Sciatic nerve (tissue), 2 donors: ENCODE data around the gene DDX56. TPM values are rescaled to one million over a fixed set of nuclear protein-coding genes. Genes with fewer than 3 reads are reported as not detected.

ENCODE experiments used
- ATAC-seq: fragments of 200-7000 bp; cut with Tn5 transposase; one replicate; pipeline ENCODE4 v1.9.1; 2020; ENCODE audit warnings: mild to moderate bottlenecking, moderate library complexity
- DNase-seq: peaks from one replicate; pipeline ENCODE4 v3.0.0-alpha.2; 2020; ENCODE audit warnings: low spot score
- intact Hi-C: fragments of 100-400 bp; cut with DNase I; formaldehyde crosslinking; loops from one replicate; pipeline ENCODE4 v1.14.2; 2022
- total RNA-seq: library from RNA; stranded (reverse); fragmentation: NEBNext Ultra II Directional; extraction: Animal tissue kit (Norgen Biotek cat#: 25700); gene quantifications from one replicate; pipeline ENCODE4 v1.2.1, GENCODE V29; 2021
- donor health status: DM: no; HTN: no; CAD: no.
- donor health status: DM: no; HTN: no; CAD: no.

Gene DDX56
- total RNA-seq, 1 donor from 2014 or later: 58.4 TPM

DNA sequence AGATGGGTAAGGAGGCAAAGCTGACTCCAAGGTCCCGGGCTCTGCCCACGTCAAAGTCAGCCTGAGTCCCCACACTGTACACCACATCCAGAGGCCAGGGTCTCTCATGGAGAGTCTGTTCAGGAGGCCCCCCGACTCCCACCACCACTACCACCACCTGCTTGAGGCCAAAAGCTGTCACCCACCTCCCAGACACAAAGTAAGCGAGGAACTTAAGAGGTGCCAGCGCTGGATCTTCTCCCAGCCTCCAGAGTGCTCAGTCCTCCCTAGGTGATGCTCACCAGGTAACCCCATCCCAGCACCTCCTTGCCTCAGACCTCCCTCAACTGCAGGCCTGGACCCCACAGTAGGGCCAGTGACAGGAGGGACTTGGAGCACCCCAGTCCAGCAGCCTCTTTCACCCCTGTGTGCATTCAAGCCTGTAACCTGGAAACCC lies 33.1 kb downstream of the DDX56 start:
- intact Hi-C loops: no loop called here

DNA sequence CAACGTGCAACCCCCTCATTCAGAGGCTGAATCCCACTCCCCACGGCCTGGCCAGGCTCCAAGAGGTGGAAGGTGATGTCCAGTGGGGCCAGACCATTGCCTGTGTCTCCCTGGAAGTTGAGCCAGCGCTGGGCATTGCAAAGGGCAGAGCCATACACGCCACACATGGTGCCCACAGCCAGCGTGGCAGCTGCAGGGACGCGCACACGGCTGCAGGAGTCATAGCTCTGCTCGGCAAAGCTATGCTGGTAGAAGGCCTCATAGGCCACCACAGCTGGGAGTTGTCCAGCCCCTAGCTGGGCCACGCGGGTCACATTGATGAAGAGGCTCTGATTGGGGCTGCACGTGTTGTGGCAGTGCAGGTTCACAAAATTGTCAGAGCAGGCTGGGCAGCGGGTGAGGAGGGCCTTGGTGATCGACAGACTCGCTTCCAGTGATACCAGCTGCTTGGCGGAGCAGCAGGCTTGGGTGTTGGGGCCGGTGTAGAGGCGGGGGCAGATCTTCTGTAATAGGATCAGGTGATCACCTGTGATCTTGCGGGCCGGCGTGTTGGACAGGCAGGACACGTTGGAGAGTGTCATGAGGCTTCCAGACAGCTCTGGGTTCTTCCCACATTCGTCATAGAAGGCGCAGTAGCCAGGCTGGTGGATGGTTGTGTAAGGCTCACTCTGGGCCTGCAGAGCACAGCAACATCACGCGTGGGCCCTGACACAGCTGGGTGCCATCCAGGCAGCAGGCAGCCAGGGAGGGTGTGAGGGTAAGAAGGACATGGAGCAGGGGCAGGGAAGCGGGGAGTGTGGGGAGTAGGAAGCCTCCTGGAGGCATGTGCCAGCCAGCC lies 33.8 kb downstream of the DDX56 start:
- ATAC-seq: peak; percentile 41

More for the DNA sequence above, 33.1 kb downstream of the DDX56 start:
- DNase-seq (no peak), ATAC-seq (no peak)

DNA sequence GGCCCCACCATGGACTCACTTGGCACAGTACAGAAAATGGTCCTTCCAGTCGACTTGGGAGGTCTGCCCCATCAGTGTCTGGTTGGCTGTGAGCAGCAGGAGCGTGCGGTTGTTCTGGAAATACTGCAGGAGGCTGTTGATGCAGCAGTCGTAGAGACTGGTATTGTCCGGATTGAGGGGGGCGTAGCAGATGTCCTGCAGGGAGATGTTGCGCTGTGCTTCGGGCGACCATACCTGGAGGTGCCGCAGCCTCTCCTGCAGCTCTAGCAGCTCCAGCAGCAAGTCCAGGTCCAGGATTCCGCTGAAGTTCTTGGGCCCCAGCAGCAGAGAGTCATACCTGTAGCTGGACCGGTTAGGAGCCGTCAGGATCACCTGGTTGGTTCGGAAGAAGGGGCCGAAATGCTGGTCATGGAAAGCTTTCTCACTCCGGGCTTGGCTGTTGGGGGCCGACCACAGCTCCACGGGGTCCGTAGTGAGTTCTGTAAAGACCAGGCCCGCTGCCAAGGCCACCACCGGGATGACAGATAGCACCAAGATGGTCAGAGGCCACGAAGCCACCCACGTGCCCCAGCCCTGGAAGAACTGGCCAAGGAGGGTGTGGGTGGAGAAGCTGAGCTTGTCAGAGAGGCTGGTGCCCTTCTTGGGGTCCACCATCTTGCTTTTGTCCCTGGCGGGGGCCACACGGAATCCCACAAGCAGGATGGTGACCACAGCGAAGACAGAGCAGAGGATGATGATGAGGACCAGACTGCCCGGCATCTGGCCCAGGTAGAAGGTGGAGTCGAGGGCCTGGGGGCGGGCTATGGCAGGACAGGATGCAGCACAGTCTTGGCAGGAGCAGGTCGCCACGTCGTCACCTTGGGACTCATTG lies 34.7 kb downstream of the DDX56 start:
- ATAC-seq (no peak), DNase-seq (no peak)
- intact Hi-C loops: no loop called here

More for the DNA sequence above, 33.8 kb downstream of the DDX56 start:
- intact Hi-C loops: no loop called here
- no peak for DNase-seq

DNA sequence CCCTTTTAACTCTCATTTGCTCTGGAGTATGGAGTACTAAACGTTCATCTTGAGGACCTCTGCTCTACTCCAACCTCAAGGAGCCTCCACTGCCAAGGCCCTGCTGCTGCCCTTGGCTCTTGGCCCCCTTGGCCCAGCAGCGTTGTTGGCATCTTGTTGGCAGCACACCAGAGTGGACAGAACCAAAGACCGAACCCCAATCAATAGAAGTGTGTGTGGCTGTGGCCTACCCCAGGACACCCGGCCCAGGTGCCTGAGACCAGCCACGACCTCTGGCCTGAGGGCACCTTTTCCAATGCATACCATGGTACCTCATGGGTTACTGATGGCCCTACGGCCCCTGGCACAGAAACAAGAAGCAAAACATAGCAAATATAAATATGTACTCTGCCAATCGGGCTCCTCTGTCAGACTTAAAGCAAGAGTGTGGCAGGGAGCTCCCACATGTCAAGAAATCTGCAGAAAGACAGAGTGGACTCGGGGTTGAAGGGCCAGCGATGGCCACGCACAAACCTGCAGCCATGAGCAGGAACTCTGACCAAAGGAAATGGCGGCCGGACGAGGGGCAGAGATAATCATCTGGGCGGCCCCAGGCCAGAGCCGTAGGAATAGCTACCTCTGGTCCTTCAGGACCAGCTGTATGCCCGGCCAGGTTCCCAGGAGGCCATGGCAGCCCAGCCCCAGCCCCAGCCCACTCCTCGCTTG lies 35.5 kb downstream of the DDX56 start:
- DNase-seq: no peak
- ATAC-seq: no peak
- intact Hi-C loops: no loop called here

DNA sequence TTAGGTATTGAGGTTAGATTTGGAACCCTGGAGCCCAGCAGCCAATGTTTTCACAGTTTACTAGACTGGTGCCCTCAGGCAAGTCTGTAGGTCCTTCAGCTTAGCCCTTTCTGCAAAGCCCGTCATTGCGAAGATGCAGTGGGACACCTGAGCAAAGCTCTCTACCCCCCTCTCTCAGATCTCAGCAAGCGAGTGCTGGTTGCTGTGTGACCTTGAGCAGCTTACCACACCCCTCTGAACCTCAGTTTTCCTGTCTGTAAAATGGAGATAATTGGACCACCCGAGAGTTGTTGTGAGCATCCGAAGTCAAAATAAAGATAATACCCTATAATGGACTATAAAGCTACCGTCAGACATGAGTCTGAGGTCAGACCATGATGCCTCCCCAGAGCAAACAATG lies 36.3 kb downstream of the DDX56 start:
- no peak for ATAC-seq
- no peak for DNase-seq
- intact Hi-C loops: no loop called here

DNA sequence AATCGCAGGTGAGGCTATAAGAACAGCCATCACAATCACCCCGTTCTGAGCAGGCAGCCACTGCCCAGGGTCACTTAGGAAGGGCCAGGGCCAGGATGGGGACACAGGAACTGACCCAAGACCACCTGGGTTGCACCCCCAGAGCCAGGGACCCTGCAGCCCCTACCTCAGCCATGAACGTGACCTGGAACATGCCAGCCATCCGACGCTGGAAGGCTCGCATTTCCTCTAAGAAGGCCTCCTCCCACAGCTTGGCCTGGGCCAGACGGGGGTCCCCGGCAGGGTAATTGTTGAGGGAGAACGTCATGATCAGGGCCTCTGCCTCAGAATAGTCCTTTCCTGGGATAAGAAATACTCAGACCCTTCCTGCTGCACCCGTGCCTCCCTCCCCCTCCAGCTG lies 37.6 kb downstream of the DDX56 start:
- ATAC-seq (no peak), DNase-seq (no peak)
- intact Hi-C loops: no loop called here

DNA sequence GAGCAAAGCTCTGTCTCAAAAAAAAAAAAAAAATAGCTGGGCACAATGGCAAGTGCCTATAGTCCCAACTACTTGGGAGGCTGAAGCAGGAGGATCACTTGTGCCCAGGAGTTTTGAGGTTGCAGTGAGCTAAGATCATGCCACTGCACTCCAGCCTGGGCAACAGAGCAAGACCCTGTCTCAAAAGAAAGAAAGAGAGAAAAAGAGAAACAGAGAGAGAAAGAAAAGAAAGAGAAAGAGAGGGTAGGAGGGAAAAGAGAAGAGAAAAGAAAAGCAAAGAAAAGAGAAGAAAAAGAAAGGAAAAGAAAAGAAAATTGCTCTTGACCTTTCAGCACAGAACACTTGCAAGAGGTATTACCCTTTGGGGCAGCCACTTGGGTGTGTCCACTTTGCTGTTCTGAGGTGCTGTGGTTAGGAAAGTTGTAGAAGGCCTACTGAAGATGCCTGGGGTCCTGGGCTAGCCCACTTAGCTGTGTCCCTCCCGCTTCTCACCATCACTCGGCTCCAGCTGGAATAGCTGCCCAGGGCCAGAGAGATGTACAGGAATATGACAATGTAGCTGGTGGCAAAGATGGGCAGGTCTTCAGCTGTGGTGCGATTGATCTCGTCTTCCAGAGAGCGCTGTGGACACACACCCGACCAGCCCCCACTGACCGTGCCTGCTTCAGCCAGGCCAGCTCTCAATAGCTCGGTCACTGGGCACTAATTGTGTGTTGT lies 38.2 kb downstream of the DDX56 start:
- intact Hi-C loops: no loop called here
- DNase-seq (no peak), ATAC-seq (no peak)

DNA sequence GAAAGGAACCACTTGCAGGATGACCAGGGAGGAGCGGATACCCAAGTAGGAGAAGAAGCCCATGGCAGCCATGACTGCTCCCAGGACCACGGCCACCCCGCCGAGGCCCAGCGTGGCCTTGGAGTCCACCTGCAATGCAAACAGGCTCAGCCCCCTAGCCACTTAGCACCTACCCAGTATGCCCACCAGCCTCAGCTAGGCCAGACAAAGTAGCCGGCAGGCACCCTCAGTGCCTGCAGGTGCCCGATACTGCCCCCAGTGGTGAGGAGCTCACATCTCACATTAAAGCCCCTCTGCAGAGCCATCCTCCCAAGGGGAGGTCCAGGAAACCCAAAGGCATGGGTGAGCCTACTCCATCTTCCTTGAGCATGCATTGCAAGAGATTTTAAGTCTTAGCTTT lies 39.2 kb downstream of the DDX56 start:
- intact Hi-C loops: no loop called here
- ATAC-seq: no peak
- no peak for DNase-seq

DNA sequence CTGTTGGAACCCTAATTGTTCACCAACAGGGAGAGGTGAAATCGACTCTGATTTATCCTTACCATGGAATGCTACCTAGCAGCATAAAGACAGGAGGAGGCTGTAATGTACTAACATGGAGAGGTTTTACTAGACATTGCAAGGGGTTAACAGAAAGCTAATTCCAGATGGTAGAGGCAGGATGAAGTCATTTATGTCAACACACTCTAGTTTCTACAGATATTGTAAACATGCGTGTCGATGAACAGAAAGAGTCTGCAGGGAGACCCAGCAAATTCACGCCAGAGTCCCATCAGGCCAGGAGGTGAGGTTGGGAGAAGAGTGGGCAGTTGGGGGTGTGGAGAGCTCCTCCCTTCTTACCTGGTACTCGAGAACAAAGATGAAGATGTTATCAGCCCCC lies 39.6 kb downstream of the DDX56 start:
- intact Hi-C loops: no loop called here
- DNase-seq (no peak), ATAC-seq (no peak)

DNA sequence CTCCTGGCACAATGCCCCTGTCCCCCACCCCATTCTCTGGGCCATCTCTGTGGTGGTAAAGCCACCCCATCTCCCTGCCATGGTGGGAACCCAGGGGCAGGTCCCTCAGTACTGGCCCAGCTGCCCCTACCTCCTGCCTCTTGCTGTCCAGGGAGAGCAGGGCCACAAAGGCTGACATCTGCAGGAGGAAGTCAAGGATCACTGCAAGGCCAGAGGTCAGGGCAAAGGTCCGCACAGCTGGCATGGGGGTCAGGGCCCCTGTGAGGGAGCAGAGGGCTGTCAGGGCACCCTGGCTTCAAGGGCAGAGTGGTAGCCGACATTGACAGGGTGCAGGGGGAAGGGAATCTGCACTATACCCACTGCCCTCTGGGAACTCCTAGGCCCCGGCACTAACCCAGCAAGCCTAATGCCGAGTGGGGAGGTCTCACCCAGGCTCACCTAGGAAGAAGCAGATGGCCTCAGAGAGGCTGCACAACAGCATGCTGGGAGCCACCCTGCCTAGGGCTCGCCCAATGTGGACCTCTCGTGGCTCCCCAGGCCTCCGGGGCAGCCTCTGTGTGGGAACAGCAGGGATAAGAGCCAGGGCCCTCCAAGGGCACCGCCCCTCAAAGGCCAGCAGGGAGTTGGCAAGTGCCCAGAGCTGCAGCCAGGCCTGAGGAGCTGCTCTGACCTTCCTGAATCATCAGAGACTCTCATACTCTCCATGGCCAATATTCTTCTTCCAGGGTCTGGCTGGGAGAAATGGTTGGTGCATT lies 40.2 kb downstream of the DDX56 start:
- ATAC-seq: peak; percentile 9
- intact Hi-C loops: no loop called here
- no peak for DNase-seq

DNA sequence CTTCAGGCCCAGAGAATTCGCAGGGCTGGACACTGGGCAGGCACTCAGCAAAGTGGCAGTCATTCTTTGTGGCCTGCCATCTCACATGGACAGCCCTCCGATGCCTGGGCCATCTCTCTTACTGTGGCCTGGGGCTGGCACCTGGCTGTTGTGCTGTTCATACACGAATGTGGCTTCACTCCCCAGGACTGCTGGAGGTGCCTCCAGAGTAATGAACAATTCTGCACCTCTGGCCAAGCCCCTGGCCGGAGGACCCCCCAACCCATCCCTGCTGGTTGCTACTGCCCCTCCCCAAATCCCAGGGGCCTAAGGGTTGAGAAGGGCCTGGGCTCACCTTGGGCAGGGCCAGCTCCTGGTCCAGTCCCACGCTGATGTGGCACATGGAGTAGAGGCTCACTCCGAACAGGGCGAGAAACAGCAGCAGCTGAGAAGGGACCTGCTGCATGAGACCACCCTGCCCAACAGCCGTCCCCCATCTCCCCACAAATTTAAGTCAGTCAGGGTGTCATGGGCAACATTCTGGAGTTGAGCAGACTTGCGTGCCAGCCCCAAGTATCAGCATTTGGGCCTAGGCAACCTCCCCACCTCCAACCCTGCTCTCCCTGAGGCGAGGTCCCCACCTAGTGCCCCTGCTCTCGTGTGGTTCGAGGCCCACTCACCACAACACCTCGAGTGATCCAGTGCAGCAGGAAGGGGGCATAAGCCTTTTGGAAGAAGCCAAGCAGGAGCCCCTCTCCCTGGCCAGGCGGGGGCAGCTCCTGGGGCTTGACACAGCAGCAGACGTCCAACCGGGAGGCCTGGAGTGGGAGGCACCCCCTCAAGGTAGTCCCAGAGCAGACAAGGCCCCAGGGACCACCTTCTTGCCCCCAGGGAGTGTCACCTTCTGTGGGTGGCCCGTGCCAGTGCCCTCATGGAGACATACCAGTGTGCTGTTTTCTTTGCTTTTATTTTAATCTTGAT lies 42.0 kb downstream of the DDX56 start:
- no peak for DNase-seq
- ATAC-seq: no peak
- intact Hi-C loops: no loop called here

DNA sequence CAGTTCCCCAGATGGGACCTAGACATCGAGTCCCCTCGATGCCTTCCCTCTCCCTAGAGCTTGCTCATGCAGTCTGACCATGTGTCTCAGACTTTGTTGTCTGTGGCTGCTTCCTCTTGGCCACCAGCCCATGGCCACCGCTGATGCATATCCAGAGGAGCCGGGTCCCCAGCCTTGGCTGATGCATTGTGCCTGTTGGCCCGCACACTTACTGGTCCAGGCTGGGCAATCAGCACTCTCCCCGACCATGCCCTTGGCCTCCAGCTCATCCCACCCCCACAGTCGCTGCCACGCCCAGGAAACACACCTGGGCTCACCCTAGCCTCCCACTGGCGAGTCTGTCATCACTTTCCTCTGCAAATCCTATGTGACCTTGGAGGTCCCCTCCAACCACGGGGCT lies 42.7 kb downstream of the DDX56 start:
- intact Hi-C loops: no loop called here
- no peak for ATAC-seq
- no peak for DNase-seq

DNA sequence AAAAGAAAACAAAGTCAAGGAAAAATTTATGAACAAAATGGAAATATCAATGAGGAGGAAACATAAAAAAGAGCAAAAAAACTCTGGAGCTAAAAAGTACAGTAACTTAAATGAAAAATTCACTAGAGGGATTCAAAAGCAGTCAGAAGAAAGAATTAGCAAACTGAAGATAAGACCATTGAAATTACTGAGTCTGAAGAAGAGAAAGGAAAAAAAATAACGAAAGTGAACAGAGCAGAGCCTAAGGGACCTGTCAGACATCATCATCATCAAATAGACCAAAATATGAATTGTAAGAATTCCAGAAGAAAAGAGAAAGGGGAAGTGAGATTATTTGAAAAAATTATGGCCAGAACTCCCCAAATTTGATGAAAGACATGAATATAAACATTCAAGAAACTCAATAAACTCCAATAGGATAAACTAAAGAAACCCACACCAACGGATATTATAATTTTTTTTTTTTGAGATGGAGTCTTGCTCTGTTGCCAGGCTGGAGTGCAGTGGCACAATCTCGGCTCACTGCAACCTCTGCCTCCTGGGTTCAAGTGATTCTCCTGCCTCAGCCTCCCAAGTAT lies 48.8 kb downstream of the DDX56 start:
- ATAC-seq: no peak
- no peak for DNase-seq
- intact Hi-C loops: no loop called here

DNA sequence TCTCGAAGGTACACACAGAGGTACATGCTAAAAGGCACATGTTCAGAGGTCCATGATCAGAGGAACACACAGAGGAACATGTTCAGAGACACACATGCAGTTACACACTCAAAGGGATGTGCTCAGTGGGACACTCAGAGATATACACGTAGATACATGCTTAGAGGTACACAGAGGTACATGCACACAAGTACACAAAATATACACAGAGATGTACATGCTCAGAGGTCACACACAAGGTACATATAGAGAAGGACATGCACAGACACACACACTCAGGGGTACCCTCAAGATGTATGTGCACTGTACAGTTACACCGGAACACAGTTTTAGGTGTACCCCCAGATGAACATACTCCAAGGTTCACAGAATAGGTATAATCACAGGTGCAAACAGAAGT lies 51.4 kb downstream of the DDX56 start:
- DNase-seq: no peak
- no peak for ATAC-seq
- intact Hi-C loops: no loop called here

DNA sequence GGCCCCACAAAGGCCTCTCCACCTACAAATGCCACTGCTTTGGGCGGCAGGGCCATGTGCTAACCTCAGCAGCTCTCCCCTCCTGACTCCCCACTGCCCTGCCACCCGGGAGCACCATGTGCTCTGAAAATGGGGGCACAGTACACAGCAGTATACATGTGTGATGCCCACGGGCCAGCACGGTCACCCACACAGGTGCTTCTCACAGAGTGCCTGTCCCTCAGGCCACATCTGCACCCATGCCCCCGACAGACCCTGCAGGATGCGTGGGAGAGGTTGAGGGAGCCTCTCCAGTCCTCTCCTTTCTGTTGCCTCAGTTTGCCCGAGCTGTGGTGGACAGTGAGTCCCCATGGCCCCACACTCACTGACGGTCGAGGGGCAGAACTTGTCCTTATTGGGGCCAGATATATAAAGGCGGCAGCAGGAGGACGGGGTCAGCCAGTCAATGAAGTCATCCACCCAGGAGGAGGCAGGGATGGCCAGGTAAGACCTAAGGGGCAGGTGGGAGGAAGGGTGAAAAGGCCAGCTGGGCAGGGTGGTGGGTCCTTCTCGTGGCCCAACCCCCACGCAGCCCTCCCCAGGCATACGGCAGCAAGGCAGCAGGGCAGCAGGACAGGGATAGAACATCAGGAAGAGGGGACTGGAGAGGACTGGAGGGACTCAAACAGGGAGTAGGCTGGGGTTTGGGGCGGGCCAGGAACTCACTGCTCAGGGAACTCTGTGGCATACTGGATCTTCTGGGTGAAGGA lies 52.2 kb downstream of the DDX56 start:
- intact Hi-C loops: no loop called here
- no peak for ATAC-seq
- no peak for DNase-seq

DNA sequence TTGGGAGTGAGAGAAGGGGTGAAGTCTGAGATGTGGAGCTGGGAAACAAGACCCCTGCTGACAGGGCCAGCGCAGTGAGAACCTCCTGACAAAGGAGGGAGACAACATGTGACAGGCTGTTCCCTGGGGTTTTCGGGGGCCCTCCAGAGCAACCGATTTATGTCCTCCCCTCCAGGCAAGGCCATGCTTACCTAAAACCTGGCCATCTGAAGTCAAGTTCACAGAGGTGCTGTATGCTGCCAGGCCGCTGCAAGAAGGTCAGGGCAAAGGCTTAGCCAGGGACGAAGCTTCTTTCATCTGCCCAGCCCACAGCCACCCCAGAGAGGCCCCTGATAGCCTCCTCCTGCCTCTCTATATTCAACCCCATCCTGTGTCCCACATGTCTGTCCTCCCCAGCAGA lies 53.1 kb downstream of the DDX56 start:
- DNase-seq: no peak
- intact Hi-C loops: no loop called here
- no peak for ATAC-seq
